ENCODE data around the gene LAMB3.

DNA sequence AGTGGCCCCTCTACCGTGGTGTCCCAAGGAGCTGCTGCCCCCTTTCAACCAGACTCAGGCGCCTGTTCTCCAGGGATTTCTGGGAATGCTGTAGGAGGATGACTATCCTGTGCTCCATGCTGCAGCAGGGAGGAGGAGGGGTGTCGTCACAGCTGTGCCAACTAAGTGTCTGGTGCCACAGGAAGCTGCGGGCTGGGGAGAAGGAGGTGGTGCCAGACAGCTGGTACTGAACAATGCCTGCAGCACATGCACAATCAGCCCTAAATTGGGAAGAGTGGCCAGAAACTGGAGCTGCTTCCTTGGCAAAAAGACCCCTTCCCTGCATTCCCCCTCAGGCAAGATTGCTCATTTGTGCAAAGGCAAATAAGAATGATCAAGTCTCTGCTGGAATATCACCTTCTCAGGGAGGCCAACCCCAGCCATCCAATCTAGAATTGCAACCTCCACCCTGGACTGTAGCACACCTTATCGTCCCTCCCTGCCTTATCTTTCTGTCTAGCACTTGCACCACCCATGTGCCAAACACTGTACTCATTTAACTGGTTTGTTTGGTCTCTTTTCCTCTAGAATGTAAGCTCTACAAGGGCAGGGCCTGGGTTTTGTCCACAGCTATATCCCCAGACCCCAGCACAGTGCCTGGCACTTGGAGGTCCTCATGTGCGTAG, 33.3 kb downstream of the LAMB3 start:
- TF ChIP-seq YY1 (IDR thresholded peaks at IDR 0.05; ENCODE audit: insufficient read depth, insufficient read length) (no peak), ZNF274 (IDR thresholded peaks at IDR 0.05; ENCODE audit: low read depth, low read length) (no peak)
